SU-DHL-6 (cell line): ENCODE results near the gene DTWD1.

Experiments
- EZH2phosphoT487 ChIP-seq: fragments of 200-600 bp; sonication (generic), shearing (Covaris generic); conservative IDR thresholded peaks from 2 replicates; pipeline ENCODE4 v1.6.1; 2018; ENCODE audit warnings: mild to moderate bottlenecking, antibody characterized with exemption, low read length, moderate library complexity, mixed read lengths
- TF ChIP-seq, protein P1 (sequence below): fragments of 200-600 bp; sonication (generic); IDR thresholded peaks from one replicate; pipeline ENCODE4 v1.5.1; 2017; ENCODE audit warnings: antibody characterized with exemption, mild to moderate bottlenecking, low read length, moderate library complexity; ENCODE audit not compliant: insufficient read depth, poor library complexity, severe bottlenecking

DNA sequence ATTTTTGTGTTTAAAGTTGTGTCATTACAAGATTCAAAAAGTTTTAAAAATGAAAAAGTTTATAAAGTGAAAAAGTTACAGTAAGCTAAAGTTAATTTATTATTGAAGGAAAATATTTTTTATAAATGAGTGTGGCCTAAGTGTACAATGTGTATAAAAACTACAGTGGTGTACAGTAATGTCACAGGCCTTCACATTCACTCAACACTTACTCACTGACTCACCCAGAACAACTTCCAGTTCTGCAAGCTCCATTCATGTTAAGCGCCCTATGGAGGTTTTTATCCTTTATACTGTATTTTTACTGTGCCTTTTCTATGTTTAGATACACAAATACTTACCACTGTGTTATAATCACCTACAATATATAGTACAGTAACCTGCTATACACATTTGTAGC lies 76.3 kb downstream of the DTWD1 start:
- TF ChIP-seq, protein P1, sequence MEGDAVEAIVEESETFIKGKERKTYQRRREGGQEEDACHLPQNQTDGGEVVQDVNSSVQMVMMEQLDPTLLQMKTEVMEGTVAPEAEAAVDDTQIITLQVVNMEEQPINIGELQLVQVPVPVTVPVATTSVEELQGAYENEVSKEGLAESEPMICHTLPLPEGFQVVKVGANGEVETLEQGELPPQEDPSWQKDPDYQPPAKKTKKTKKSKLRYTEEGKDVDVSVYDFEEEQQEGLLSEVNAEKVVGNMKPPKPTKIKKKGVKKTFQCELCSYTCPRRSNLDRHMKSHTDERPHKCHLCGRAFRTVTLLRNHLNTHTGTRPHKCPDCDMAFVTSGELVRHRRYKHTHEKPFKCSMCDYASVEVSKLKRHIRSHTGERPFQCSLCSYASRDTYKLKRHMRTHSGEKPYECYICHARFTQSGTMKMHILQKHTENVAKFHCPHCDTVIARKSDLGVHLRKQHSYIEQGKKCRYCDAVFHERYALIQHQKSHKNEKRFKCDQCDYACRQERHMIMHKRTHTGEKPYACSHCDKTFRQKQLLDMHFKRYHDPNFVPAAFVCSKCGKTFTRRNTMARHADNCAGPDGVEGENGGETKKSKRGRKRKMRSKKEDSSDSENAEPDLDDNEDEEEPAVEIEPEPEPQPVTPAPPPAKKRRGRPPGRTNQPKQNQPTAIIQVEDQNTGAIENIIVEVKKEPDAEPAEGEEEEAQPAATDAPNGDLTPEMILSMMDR, result no peak
- TF ChIP-seq EZH2phosphoT487, result no peak
